HUES6 (cell line): ENCODE data around the gene TNNT1.
A peak's percentile ranks its signal among the peaks of the same experiment; 100 is the strongest.

ENCODE experiments used
- H3K27ac ChIP-seq: 2 replicates; pipeline ENCODE4 v1.7.0; 2013; ENCODE audit warnings: low read depth, mild to moderate bottlenecking, low read length, inconsistent platforms
- H3K27me3 ChIP-seq: 2 replicates; pipeline ENCODE4 v1.6.1; 2013; ENCODE audit warnings: low read length; ENCODE audit not compliant: control insufficient read depth, insufficient read depth
- H3K36me3 ChIP-seq: 2 replicates; pipeline ENCODE4 v1.6.1; 2013; ENCODE audit warnings: low read length; ENCODE audit not compliant: control insufficient read depth, insufficient read depth
- H3K4me1 ChIP-seq: 2 replicates; pipeline ENCODE4 v1.6.1; 2013; ENCODE audit warnings: low read length; ENCODE audit not compliant: control insufficient read depth, insufficient read depth
- H3K4me3 ChIP-seq: 2 replicates; pipeline ENCODE4 v1.5.1; 2013; ENCODE audit warnings: low read depth, low read length
- H3K9ac ChIP-seq: one replicate; pipeline ENCODE4 v1.6.1; 2013; ENCODE audit warnings: mild to moderate bottlenecking, low read length
- H3K9me3 ChIP-seq: 2 replicates; pipeline ENCODE4 v1.6.1; 2013; ENCODE audit warnings: low read depth, low read length; ENCODE audit not compliant: control insufficient read depth, insufficient read depth

The TNNT1 gene

DNA sequence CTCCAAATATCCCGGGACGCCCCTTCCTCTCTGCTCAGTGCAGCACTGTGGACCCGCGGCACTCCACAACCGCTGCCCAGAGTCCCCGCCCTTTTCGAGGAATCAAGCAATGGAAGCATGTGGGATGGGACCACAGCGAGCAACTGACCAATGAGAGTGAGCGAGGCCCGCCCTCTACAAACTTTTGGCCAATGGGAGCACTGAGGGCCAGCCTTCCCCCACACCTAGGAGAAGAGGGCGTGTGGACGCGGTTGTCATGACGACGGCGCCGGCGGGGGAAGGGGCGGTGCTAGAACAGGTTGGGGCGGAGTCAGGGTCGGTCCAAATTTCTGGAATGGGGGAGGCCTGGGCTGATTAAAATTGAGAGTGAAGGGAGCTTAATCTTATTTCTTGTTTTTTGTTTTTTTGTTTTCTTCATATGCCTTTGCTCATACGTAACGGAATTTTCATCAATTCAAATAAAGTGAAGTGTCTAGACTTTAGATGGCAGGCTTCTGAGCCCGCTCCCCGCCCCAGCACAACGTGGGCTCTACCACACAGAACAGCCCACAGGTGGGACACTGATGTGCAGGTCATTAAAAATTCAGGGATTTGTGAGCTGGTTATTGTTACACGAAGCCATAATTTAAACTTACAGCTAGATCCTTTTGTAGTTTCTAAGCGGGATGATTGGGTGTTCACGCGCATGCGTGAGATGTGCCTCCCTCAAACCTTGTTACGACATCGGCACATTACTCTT, 17.7 kb upstream of the TNNT1 start, which contains the start of gene DNAAF3:
DNAAF3 (minus strand) TSS at position 84 of the 739 bp plus-strand sequence. CDS start 200 bp downstream, outside the sequence.
- Histone ChIP-seq H3K9me3 (no peaks in the 10 kb centered on the region), H3K9ac (peak within 1 kb of the TSS; percentile 88), H3K27ac (peak within 1 kb of the TSS; percentile 93), H3K36me3 (no peaks in the 10 kb centered on the region), H3K4me3 (peak within 1 kb of the TSS; percentile 67), H3K27me3 (peaks cover 50% of the 10 kb centered on the region), H3K4me1 (no peaks in the 10 kb centered on the region; the same call in 1 of the 2 replicates)

DNA sequence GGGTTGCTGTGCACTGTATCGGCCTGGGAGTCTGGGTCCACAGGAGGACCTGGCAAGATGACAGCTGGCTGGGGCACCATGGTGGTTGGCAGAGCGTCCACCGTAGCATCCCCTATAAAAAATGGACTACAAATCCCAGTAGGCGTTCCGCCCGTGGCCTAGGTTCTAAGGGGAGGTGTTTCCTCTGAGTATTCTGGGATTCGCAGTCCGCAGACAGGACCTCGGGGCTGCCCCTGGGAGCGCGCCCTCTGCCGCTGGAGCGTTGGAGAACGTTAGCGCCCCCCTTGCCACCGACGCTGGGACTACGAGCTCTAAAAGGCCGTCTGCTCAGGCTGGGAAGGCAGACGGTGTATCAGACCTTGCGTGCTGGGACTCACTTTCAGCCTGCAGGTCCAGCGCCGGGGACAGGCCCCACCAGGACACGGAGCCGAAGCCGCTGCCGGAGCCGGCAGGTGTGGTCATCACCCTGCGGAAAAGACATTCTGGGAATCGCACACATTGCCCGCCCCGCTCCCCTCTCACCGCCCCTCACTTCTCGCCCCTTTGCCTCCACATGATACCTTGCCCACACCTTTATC, 17.0 kb upstream of the TNNT1 start:
- Histone ChIP-seq H3K4me3 (peak overlapping the region; percentile 67), H3K27me3 (peaks cover 50% of the 10 kb centered on the region), H3K27ac (no peak overlapping the region), H3K36me3 (no peaks in the 10 kb centered on the region), H3K9ac (no peak overlapping the region), H3K4me1 (no peaks in the 10 kb centered on the region; the same call in 1 of the 2 replicates), H3K9me3 (no peaks in the 10 kb centered on the region)

DNA sequence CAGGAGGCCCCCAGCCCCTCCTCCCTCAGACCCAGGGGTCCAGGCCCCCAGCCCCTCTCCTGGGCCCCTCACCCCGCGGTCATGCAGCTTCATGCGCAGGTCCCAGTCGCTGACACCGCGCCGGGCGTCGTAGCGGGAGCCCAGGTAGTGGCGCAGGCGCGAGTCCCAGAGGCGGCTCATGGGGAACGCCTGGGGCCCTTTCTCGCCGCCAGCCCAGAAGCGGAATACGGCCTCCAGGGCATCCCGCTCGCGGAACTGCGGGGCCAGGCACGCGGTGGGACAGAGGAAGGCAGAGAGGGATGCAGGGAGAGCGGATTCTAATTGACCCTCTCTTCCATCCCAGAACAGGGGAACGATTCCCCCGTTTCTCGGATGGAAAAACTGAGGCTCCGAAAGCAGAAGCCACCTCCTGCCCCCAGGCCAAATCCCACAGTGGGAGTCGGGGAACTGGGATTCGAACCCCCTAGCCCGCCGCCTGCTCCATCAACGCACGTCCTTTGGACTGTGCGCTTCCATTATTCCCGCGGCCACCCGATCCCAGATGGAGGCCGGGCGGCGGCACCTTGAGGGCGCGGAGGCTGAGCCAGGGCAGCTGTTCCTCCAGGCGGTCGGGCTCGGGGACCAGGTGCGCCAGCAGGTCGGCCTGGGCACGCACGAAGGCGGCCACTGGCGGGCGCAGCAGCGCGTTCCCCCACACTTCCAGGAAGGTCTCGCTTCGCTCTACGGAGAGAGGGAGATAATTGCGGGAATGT, 12.7 kb upstream of the TNNT1 start:
- Histone ChIP-seq H3K27ac (no peak overlapping the region), H3K4me1 (peaks cover 25% of the 10 kb centered on the region), H3K9me3 (no peaks in the 10 kb centered on the region), H3K27me3 (peaks cover 31% of the 10 kb centered on the region), H3K9ac (no peak overlapping the region), H3K36me3 (no peaks in the 10 kb centered on the region), H3K4me3 (peak overlapping the region; percentile 60)

DNA sequence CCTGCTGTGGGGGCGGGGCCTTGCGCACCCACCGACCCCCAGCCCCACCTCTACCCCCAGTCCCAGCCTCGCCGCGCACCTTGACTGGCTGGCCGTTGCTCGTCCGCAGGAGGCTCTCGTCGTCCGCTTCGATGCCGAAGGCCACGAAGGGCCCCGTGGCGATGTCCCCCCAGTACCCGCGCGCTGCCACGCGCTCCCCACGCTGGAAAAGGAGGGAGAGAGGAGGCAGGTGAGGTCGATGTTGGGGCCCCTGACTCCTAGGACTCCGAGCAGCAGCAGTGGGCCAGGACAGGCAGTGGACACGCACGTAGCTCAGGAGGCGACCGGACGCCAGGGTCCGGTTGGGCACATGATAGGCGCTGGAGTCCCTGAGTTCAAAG, 12.0 kb upstream of the TNNT1 start:
- H3K27me3 ChIP-seq = peaks cover 31% of the 10 kb centered on the region
- no peaks in the 10 kb centered on the region for H3K9me3 ChIP-seq
- H3K9ac ChIP-seq = no peak overlapping the region
- peaks cover 25% of the 10 kb centered on the region for H3K4me1 ChIP-seq
- peak overlapping the region; percentile 60 for H3K4me3 ChIP-seq
- H3K27ac ChIP-seq = no peak overlapping the region
- no peaks in the 10 kb centered on the region for H3K36me3 ChIP-seq

DNA sequence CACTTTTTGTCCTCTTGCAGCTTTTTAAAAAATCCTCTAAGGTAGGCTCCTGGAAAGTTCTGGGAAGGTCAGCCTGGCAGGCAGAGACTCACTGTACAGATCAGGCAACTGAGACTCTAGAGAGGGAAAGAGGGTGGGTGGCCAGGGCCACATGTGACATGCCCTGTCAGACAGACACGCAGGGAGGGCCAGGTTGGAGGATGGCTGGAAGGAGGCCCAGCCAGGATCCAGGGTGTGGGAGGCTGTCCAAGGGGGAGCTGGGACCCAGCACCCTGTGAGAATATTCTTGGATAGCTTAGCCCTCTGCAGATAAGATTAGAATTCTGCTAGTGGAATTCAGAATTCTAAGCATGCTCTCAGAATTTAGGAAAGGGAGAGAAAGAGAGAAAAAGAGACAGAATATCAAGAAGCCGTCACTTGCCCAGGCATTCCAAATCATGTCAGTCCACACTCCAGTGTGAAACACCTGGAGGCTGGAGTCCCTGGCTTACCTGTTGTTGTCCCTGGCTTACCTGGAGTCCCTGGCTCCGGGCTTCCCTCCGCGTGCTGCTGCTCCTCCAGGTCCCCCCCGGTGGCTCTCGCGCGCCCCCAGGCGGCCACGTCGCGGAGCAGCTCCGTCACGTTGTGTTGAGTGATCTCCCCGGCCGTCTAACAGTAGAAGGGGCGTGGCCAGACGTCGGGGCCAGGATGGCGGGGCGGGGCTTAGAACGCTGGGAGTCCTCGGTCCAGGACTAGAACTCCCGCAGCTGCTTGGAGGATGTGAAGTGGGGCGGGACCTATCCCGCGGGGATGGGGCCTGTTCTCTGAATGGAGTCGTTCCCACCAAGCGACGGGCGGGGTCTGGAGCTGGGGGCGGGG, 11.4 kb upstream of the TNNT1 start:
- H3K36me3 ChIP-seq = no peaks in the 10 kb centered on the region
- peaks cover 25% of the 10 kb centered on the region for H3K4me1 ChIP-seq
- H3K27ac ChIP-seq = no peak overlapping the region
- H3K9ac ChIP-seq = no peak overlapping the region
- peaks cover 31% of the 10 kb centered on the region for H3K27me3 ChIP-seq
- peak overlapping the region; percentile 60 for H3K4me3 ChIP-seq
- no peaks in the 10 kb centered on the region for H3K9me3 ChIP-seq

DNA sequence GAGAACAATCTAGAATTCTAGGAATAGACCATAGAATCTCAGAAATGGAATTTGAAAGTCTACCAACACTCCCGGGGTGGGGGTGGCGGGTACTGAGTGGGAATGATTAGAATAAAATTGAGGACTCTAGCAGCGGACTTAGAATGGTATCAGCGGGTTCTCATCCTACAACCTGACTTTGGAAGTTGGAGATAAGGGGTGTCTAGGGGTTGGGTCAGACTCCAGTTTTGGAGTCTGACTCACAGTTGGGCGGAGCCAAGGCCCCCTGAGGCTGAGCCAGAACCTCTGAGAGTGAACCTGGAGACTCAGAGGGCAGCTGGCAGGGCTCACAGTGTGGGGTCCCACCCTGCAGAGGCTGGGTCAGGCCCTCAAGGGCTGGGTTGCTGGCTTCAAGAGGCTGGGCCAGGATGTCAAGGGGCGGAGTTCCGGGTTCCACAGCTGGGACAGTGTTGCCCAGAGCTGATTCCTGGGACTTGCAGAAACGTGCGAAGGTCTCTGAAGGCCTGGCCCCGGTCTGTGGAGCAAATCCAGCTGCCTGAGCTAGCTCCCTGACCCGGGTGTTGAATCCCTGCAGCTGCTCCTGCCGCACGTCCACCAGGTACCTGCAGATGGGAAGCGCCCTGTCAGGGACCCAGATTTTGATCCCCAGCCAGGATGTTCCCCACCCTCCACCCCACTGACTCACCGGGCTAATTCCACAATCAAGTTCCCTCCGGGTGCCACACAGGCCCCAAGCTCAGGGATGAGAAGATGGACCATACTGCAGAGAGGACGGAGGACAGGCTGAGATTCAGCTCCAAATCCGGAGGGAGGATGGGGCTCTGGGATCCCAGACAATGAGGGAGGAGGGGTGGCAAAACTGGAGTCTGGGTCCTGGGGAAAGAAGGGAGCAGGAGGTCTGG, 10.1 kb upstream of the TNNT1 start:
- Histone ChIP-seq H3K9ac (no peak overlapping the region), H3K27me3 (peaks cover 31% of the 10 kb centered on the region), H3K4me1 (peaks cover 25% of the 10 kb centered on the region), H3K36me3 (no peaks in the 10 kb centered on the region), H3K4me3 (peak overlapping the region; percentile 22; the same call in 1 of the 2 replicates), H3K9me3 (no peaks in the 10 kb centered on the region), H3K27ac (no peak overlapping the region)

DNA sequence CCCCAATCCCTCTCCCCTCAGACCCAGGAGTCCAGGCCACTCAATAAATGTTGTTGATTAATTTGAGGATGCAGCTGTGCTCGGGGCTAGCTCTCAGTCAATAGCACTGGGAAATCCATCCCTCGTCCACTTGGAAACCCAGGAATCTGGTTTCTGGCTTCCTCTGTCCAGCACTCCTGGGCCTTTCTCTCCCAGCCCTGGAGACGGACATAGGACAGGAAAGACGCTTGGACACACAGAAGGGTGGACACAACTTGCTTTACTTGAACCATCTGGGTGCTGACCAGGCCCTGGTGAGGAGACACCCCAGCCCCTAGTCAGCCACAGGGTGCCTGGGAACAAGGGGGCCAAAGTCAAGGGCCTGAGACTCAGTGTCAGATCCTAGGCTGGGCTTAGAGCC, 9.4 kb upstream of the TNNT1 start:
- Histone ChIP-seq H3K4me1 (peaks cover 25% of the 10 kb centered on the region), H3K27ac (no peak overlapping the region), H3K4me3 (no peak overlapping the region), H3K9me3 (no peaks in the 10 kb centered on the region), H3K36me3 (0 out of 2 replicates have a peak, but pooled peaks cover 2% of the 10 kb centered on the region), H3K27me3 (peaks cover 29% of the 10 kb centered on the region), H3K9ac (no peak overlapping the region)

DNA sequence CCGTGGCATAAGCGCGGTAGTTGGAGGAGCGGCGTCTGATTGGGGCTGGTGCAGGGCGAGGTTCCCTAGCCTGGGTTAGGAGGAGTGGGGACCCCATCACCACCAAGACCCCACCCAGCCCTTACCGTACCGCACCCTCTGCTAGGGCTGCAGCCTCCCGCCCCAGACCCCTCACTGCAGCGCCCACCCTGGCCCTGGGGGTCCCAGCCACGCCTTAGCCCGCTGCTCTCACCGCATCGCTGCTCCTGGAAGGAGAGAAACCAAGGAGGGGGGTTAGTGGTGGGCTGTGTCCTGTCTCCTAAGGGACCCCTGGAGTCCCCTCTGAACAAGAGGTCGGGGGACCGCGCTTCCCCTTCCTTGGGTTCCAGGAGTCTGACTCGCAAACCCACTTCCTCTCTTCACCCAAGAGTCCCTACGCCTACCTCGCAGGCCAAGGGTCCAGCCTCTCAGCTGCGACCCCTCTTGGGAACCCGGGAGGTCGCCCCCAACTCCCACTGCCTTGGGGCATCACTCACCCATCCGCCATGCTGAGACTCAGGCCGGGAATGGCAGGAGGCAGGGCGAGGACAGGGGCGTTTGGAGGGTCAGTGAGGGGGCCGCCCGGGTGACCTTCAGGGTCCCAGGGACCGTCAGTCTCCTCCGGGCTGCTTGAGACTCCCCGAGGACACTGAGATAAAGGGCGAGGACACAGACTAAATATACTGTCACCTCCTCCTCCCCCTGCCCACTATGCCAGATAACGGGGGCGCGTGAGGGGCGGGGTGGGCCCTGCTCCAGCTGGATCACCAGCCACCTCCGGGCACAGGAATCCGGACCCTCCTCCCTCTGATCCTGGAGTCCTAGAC, 8.3 kb upstream of the TNNT1 start, which contains the start of gene TNNI3:
TNNI3 (minus strand) TSS at position 669 of the 845 bp plus-strand sequence; CDS start at position 526, 143 bp downstream.
- 0 out of 2 replicates have a peak, but pooled peaks cover 2% of the 10 kb centered on the region for H3K36me3 ChIP-seq
- no peak within 1 kb of the TSS for H3K27ac ChIP-seq
- no peaks in the 10 kb centered on the region for H3K9me3 ChIP-seq
- H3K9ac ChIP-seq = peak within 1 kb of the TSS; percentile 13
- peaks cover 24% of the 10 kb centered on the region for H3K27me3 ChIP-seq
- H3K4me3 ChIP-seq = peak within 1 kb of the TSS; percentile 62
- peaks cover 25% of the 10 kb centered on the region for H3K4me1 ChIP-seq
